Esophagus muscularis mucosa (tissue), 4 donors: ENCODE results near the gene EFCC1.

Source experiments
- CTCF ChIP-seq, 3 experiments: fragments of 200-600 bp in 2 of 3; fragments of 450-650 bp in 1 of 3; sonication (generic) in 2 of 3; IDR thresholded peaks; one replicate each; pipeline ENCODE4 v1.5.1; 2017 to 2019; ENCODE audit warnings: antibody characterized with exemption in 3 of 3, mild to moderate bottlenecking in 2 of 3, moderate library complexity in 1 of 3
- EP300 ChIP-seq: sonication (generic); formaldehyde crosslinking; IDR thresholded peaks from one replicate; pipeline ENCODE4 v1.6.1; 2017; ENCODE audit warnings: antibody characterized with exemption
- POLR2A ChIP-seq: fragments of 450-650 bp; IDR thresholded peaks from one replicate; pipeline ENCODE4 v1.6.1; 2017; ENCODE audit warnings: antibody characterized with exemption, moderate library complexity, mild to moderate bottlenecking, low read depth

- no peak for TF ChIP-seq POLR2A
- no peak for TF ChIP-seq CTCF (IDR thresholded peaks at IDR 0.05)
- no peak for TF ChIP-seq EP300
Observed at GRCh38 chr3:128965280-128965679, 35.8 kb upstream of the EFCC1 start.
